Smooth muscle cell (in vitro differentiated cells): ENCODE results near the gene SPEG. TPM values are rescaled to one million over a fixed set of nuclear protein-coding genes. Genes with fewer than 3 reads are reported as not detected.

ENCODE experiments used
- DNase-seq: peaks from one replicate; lab custom pipeline; 2025; ENCODE audit not compliant: unreplicated experiment; lab: John Stamatoyannopoulos, UW
- H2AFZ ChIP-seq: fragments of 200-600 bp; sonication (generic); 2 replicates; pipeline ENCODE4 v1.6.0; 2016; ENCODE audit warnings: antibody characterized with exemption, low read depth, mild to moderate bottlenecking
- H3F3A ChIP-seq: fragments of 200-600 bp; sonication (generic); 2 replicates; pipeline ENCODE4 v1.6.0; 2017; ENCODE audit warnings: antibody characterized with exemption, low read depth
- H3K27ac ChIP-seq: fragments of 200-600 bp; sonication (generic); 2 replicates; pipeline ENCODE4 v1.5.1; 2016; ENCODE audit warnings: low read depth, mild to moderate bottlenecking
- H3K27me3 ChIP-seq: fragments of 200-600 bp; sonication (generic); 2 replicates; pipeline ENCODE4 v1.6.1; 2016; ENCODE audit warnings: low read depth, mild to moderate bottlenecking
- H3K36me3 ChIP-seq: fragments of 200-600 bp; sonication (generic); 2 replicates; pipeline ENCODE4 v1.5.1; 2016; ENCODE audit warnings: low read depth
- H3K4me1 ChIP-seq: fragments of 200-600 bp; sonication (generic); 2 replicates; pipeline ENCODE4 v1.5.1; 2016; ENCODE audit warnings: low read depth
- H3K4me2 ChIP-seq: fragments of 200-600 bp; sonication (generic); 2 replicates; pipeline ENCODE4 v1.6.0; 2016; ENCODE audit warnings: mild to moderate bottlenecking
- H3K4me3 ChIP-seq: fragments of 200-600 bp; sonication (generic); 2 replicates; pipeline ENCODE4 v1.5.1; 2016; ENCODE audit warnings: mild to moderate bottlenecking
- H3K79me2 ChIP-seq: fragments of 200-600 bp; sonication (generic); 2 replicates; pipeline ENCODE4 v1.6.0; 2016; ENCODE audit warnings: low read depth, mild to moderate bottlenecking
- H3K9ac ChIP-seq: fragments of 200-600 bp; sonication (generic); 2 replicates; pipeline ENCODE4 v1.6.0; 2016; ENCODE audit warnings: low read depth
- H3K9me3 ChIP-seq: fragments of 200-600 bp; sonication (generic); replicated peaks from 2 replicates; pipeline ENCODE4 v1.5.1; 2016; ENCODE audit warnings: low read depth
- H4K20me1 ChIP-seq: fragments of 200-600 bp; sonication (generic); 2 replicates; pipeline ENCODE4 v1.6.0; 2016; ENCODE audit warnings: low read depth
- CTCF ChIP-seq: fragments of 200-600 bp; sonication (generic); IDR thresholded peaks from 2 replicates; pipeline ENCODE4 v1.5.1; 2017; ENCODE audit warnings: borderline replicate concordance, mild to moderate bottlenecking, antibody characterized with exemption; ENCODE audit not compliant: insufficient read depth, poor library complexity, severe bottlenecking
- WGBS: methylation state at CpG from one replicate; pipeline ENCODE4 v1.1.7; 2016; ENCODE audit warnings: low lambda C conversion rate; 5-methylcytosine and 5-hydroxymethylcytosine counted together
- polyA plus RNA-seq: library from polyadenylated mRNA; unstranded; fragments of >200 nt; fragmentation: Nextera tagmentation; extraction: Ambion mirVana; gene quantifications from 2 replicates; pipeline ENCODE4 v1.2.1, GENCODE V29; 2016
- total RNA-seq: library from RNA; depleted of rRNA; stranded (reverse); fragments of >200 nt; gene quantifications from 2 replicates; pipeline ENCODE4 v1.2.3, GENCODE V29; 2014

The SPEG gene
- total and polyA plus RNA-seq, 2 experiments from 2014 or later: 14.9 to 37.8 TPM

DNA sequence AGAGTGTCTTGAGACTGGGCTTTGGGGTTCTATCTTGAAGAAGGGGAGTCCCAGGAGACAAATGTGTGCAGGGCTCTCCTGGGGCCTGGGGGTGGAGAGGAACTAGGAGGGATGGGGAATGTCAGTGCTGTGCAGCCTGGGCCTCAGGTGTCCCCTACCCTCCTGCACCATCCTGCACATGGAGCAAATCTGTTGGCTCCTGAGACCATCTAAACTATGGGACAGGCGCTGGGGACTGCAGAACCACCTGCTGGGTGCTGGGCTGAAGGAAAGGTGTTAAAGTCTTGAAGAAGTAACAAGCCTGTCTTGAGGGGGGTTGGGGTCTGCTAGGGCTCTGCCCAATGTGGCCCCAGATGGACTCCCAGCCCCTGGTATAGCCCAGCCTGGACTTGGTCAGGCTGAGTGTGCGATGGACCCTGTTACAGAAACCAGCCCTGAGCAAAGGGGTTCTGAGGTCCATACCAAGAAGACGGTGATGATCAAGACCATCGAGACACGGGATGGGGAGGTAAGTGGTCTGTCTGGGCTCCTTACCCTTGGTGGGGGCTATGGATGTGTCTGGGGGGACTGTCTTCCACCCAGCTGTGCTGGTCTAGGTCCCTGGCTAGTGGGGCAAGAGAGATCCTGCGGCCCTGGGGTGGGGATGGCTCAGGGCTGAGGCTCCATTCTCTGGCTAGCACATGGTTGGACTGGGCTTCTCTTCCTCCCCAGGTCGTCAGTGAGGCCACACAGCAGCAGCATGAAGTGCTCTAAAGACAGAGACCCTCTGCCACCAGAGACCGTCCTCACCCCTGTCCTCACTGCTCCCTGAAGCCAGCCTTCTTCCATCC, 9.2 kb upstream of the SPEG start:
- Histone ChIP-seq H3K4me1 (no peaks in the 10 kb centered on the region), H3F3A (no peaks in the 10 kb centered on the region), H3K79me2 (no peaks in the 10 kb centered on the region), H3K4me3 (no peak overlapping the region), H3K27me3 (no peaks in the 10 kb centered on the region), H3K4me2 (no peak overlapping the region), H3K36me3 (no peaks in the 10 kb centered on the region), H2AFZ (no peak overlapping the region), H4K20me1 (no peaks in the 10 kb centered on the region), H3K9me3 (no peaks in the 10 kb centered on the region), H3K9ac (no peak overlapping the region), H3K27ac (no peak overlapping the region)
- WGBS: 93% methylated on average over 8 of the region's 8 CpGs
- no peak for DNase-seq
- TF ChIP-seq CTCF: no peak

- Histone ChIP-seq H3K4me3 (no peak overlapping the region), H4K20me1 (no peaks in the 10 kb centered on the region), H3K27ac (no peak overlapping the region), H3F3A (no peaks in the 10 kb centered on the region), H2AFZ (no peak overlapping the region), H3K4me1 (no peaks in the 10 kb centered on the region), H3K9ac (no peak overlapping the region), H3K9me3 (no peaks in the 10 kb centered on the region), H3K79me2 (no peaks in the 10 kb centered on the region), H3K27me3 (no peaks in the 10 kb centered on the region), H3K4me2 (no peak overlapping the region), H3K36me3 (no peaks in the 10 kb centered on the region)
- WGBS: 93% methylated on average over 7 of the region's 7 CpGs
- TF ChIP-seq CTCF: no peak
- no peak for DNase-seq
These were observed 8.6 kb upstream of the SPEG start for GRCh38 chr2:219426068-219426443.

DNA sequence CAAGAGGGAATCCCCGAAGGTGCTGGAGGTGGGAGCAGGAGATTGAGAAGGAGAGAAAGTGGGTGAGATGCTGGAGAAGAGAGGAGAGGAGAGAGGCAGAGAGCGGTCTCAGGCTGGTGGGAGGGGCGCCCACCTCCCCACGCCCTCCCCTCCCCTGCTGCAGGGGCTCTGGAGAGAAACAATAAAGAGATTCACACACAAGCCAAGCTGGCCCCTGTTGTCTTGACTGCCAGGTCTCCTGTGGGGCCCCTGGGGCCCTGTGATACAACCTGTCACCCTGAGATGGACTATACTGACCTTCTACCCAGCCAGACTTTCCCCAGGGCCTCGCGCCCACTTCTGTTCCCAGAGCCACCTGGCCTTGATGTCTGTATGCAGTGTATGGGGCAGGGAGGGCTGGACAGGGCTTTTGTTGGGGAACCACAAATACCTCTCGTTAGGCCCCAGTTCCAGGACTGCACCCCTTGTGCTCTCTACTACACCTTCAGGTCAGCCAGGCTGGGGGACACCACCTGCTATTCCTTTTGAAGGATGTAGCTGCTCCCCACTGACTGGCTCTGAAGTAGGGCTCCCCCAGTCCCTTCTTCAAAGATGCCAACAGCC, 8.0 kb upstream of the SPEG start:
- H3K4me1 ChIP-seq: no peaks in the 10 kb centered on the region
- no peak overlapping the region for H3K27ac ChIP-seq
- no peak for DNase-seq
- no peak overlapping the region for H2AFZ ChIP-seq
- no peak overlapping the region for H3K9ac ChIP-seq
- H3K27me3 ChIP-seq: no peaks in the 10 kb centered on the region
- H3K4me2 ChIP-seq: no peak overlapping the region
- no peak overlapping the region for H3K4me3 ChIP-seq
- WGBS: 96% methylated on average over 7 of the region's 7 CpGs
- no peaks in the 10 kb centered on the region for H3K36me3 ChIP-seq
- H3F3A ChIP-seq: no peaks in the 10 kb centered on the region
- no peak for TF ChIP-seq CTCF
- H3K79me2 ChIP-seq: no peaks in the 10 kb centered on the region
- no peaks in the 10 kb centered on the region for H3K9me3 ChIP-seq
- H4K20me1 ChIP-seq: no peaks in the 10 kb centered on the region

DNA sequence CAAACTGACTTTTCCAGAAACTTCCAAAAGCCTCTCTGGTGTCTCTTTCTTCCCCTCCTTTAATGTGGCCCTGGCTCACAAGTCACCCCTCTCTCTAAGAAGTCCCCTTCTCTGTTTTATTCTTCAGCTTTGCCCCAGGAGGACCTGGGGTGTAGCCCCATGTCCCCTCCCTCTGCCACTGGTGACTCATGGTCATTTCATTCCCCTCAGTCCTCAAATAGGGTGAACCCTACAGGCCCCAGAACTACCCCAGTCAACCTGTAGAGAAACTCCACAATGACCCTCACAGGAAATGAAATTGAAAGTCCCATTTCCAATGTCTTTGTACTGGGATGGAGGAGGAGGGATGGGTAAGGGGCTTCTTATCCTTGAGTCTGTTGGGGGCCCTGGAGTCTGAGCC, 6.2 kb upstream of the SPEG start:
- H4K20me1 ChIP-seq: no peaks in the 10 kb centered on the region
- no peaks in the 10 kb centered on the region for H3K4me1 ChIP-seq
- H3K79me2 ChIP-seq: no peaks in the 10 kb centered on the region
- H2AFZ ChIP-seq: no peak overlapping the region
- no peak for DNase-seq
- no peaks in the 10 kb centered on the region for H3K27me3 ChIP-seq
- no peaks in the 10 kb centered on the region for H3K9me3 ChIP-seq
- H3K4me2 ChIP-seq: no peak overlapping the region
- no peak overlapping the region for H3K9ac ChIP-seq
- no peak overlapping the region for H3K4me3 ChIP-seq
- H3F3A ChIP-seq: peaks cover 7% of the 10 kb centered on the region
- no peak overlapping the region for H3K27ac ChIP-seq
- TF ChIP-seq CTCF: no peak
- H3K36me3 ChIP-seq: no peaks in the 10 kb centered on the region
